PC-3 (cell line): ENCODE data around the gene PIR. TPM values are rescaled to one million over a fixed set of nuclear protein-coding genes. Genes with fewer than 3 reads are reported as not detected.

Source experiments
- ATAC-seq: fragments of 200-7000 bp; cut with Tn5 transposase; 2 replicates; pipeline ENCODE4 v1.9.1; 2020; ENCODE audit warnings: mild to moderate bottlenecking, moderate library complexity
- BruUV-seq: library from RNA; stranded (reverse); fragments of 400-500 nt; replicated peaks from 2 replicates; lab custom pipeline; 2021; lab: Mats Ljungman, UMichigan
- CTCF ChIA-PET: fragments of 300-600 bp; sonication (Branson Sonifier 250); formaldehyde crosslinking; loops from one replicate; lab custom pipeline; 2022; ENCODE audit warnings: antibody characterized with exemption; lab: Charles Lee
- POLR2A ChIA-PET: fragments of 300-600 bp; sonication (Branson Sonifier 250); formaldehyde crosslinking; loops from one replicate; lab custom pipeline; 2022; ENCODE audit warnings: antibody characterized with exemption; ENCODE audit not compliant: unreplicated experiment; lab: Charles Lee
- DNase-seq: peaks from one replicate; pipeline ENCODE4 v3.0.0-alpha.2; 2015
- H2AFZ ChIP-seq: fragments of 300-600 bp; sonication (generic); 2 replicates; pipeline ENCODE4 v1.6.0; 2016; ENCODE audit warnings: antibody characterized with exemption, low read length
- H3F3A ChIP-seq: fragments of 300-600 bp; sonication (generic); one replicate; pipeline ENCODE4 v1.6.0; 2017; ENCODE audit warnings: antibody characterized with exemption, low read length, control low read depth, mild to moderate bottlenecking; ENCODE audit not compliant: unreplicated experiment
- H3K27ac ChIP-seq: fragments of 300-600 bp; sonication (generic); 2 replicates; pipeline ENCODE4 v1.5.1; 2016; ENCODE audit warnings: mild to moderate bottlenecking, low read length
- H3K27me3 ChIP-seq: fragments of 300-600 bp; sonication (generic); 2 replicates; pipeline ENCODE4 v1.6.1; 2016; ENCODE audit warnings: low read length, mixed read lengths
- H3K36me3 ChIP-seq: fragments of 300-600 bp; sonication (generic); 2 replicates; pipeline ENCODE4 v1.6.1; 2016; ENCODE audit warnings: low read depth, mixed run types, low read length, mixed read lengths
- H3K4me1 ChIP-seq: fragments of 300-600 bp; sonication (generic); 2 replicates; pipeline ENCODE4 v1.5.1; 2016; ENCODE audit warnings: low read length; ENCODE audit not compliant: insufficient read depth
- H3K4me2 ChIP-seq: fragments of 300-600 bp; sonication (generic); 2 replicates; pipeline ENCODE4 v1.6.0; 2016; ENCODE audit warnings: low read length
- H3K4me3 ChIP-seq: fragments of 300-600 bp; sonication (generic); 2 replicates; pipeline ENCODE4 v1.5.1; 2016; ENCODE audit warnings: mild to moderate bottlenecking, low read length, mixed read lengths
- H3K79me2 ChIP-seq: fragments of 300-600 bp; sonication (generic); 2 replicates; pipeline ENCODE4 v1.6.1; 2017; ENCODE audit warnings: low read length, mixed read lengths
- H3K9ac ChIP-seq: fragments of 300-600 bp; sonication (generic); 2 replicates; pipeline ENCODE4 v1.6.0; 2016; ENCODE audit warnings: mild to moderate bottlenecking, low read length
- H3K9me2 ChIP-seq: fragments of 300-600 bp; sonication (generic); replicated peaks from 2 replicates; pipeline ENCODE4 v1.6.1; 2016; ENCODE audit warnings: mixed run types, low read length, mixed read lengths
- H3K9me3 ChIP-seq: fragments of 300-600 bp; sonication (generic); 2 replicates; pipeline ENCODE4 v1.6.1; 2016; ENCODE audit warnings: low read length, mixed read lengths
- H4K20me1 ChIP-seq: fragments of 300-600 bp; sonication (generic); 2 replicates; pipeline ENCODE4 v1.6.1; 2016; ENCODE audit warnings: low read length, mixed read lengths
- CTCF ChIP-seq: fragments of 300-600 bp; sonication (generic); conservative IDR thresholded peaks from 2 replicates; pipeline ENCODE4 v1.5.1; 2017; ENCODE audit warnings: antibody characterized with exemption, low read depth, mild to moderate bottlenecking, low read length
- EZH2 ChIP-seq: fragments of 300-600 bp; sonication (generic); IDR thresholded peaks from one replicate; pipeline ENCODE4 v1.6.1; 2017; ENCODE audit warnings: antibody characterized with exemption, mild to moderate bottlenecking, low read length; ENCODE audit not compliant: unreplicated experiment
- EZH2phosphoT487 ChIP-seq: fragments of 300-600 bp; sonication (generic); IDR thresholded peaks from 2 replicates; pipeline ENCODE4 v1.6.1; 2018; ENCODE audit warnings: mild to moderate bottlenecking, antibody characterized with exemption, low read length, borderline replicate concordance
- intact Hi-C: fragments of 100-400 bp; cut with micrococcal nuclease; formaldehyde crosslinking; loops from 2 replicates; pipeline ENCODE4 v1.9.0; 2023
- total RNA-seq: library from RNA; depleted of rRNA; stranded (reverse); fragments of >200 nt; gene quantifications from 2 replicates; pipeline ENCODE4 v1.2.3, GENCODE V29; 2014

Gene PIR
- total RNA-seq, 1 experiment from 2014 or later = 50.8 TPM

GRCh38 chrX:15401378-15401777 lies 91.8 kb downstream of the PIR start:
- no peaks in the 10 kb centered on the region for H3K9me2 ChIP-seq
- H3K9ac ChIP-seq = no peak overlapping the region
- no peak overlapping the region for H3K27ac ChIP-seq
- no peaks in the 10 kb centered on the region for H3K9me3 ChIP-seq
- H3K36me3 ChIP-seq = no peaks in the 10 kb centered on the region
- no peak overlapping the region for H3K4me2 ChIP-seq
- H3K27me3 ChIP-seq = no peaks in the 10 kb centered on the region
- BruUV-seq = no TSS peak
- no peaks in the 10 kb centered on the region for H3K79me2 ChIP-seq
- ATAC-seq (no peak), DNase-seq (no peak)
- H4K20me1 ChIP-seq = no peaks in the 10 kb centered on the region
- H3K4me3 ChIP-seq = no peak overlapping the region
- ChIA-PET POLR2A (no interaction called here), CTCF (no interaction called here)
- no peaks in the 10 kb centered on the region for H3K4me1 ChIP-seq
- H3F3A ChIP-seq = no peaks in the 10 kb centered on the region
- intact Hi-C loops = no loop called here
- H2AFZ ChIP-seq = no peak overlapping the region
- TF ChIP-seq EZH2 (no peak), EZH2phosphoT487 (no peak), CTCF (no peak)

GRCh38 chrX:15399962-15400391 lies 93.2 kb downstream of the PIR start:
- TF ChIP-seq EZH2phosphoT487 (no peak), EZH2 (no peak), CTCF (no peak)
- no peaks in the 10 kb centered on the region for H3K9me2 ChIP-seq
- ChIA-PET CTCF (no interaction called here), POLR2A (no interaction called here)
- H3K27ac ChIP-seq = no peak overlapping the region
- no peak for DNase-seq
- ATAC-seq = no peak
- no TSS peak for BruUV-seq
- no peaks in the 10 kb centered on the region for H3F3A ChIP-seq
- H3K9me3 ChIP-seq = no peaks in the 10 kb centered on the region
- no peak overlapping the region for H3K9ac ChIP-seq
- no peaks in the 10 kb centered on the region for H3K79me2 ChIP-seq
- H4K20me1 ChIP-seq = no peaks in the 10 kb centered on the region
- no peak overlapping the region for H3K4me2 ChIP-seq
- no peaks in the 10 kb centered on the region for H3K27me3 ChIP-seq
- no peaks in the 10 kb centered on the region for H3K4me1 ChIP-seq
- intact Hi-C loops = no loop called here
- H3K4me3 ChIP-seq = no peak overlapping the region
- no peaks in the 10 kb centered on the region for H3K36me3 ChIP-seq
- no peak overlapping the region for H2AFZ ChIP-seq

- ATAC-seq (no peak), DNase-seq (no peak)
- no TSS peak for BruUV-seq
- Histone ChIP-seq H3K4me3 (no peak overlapping the region), H3K79me2 (no peaks in the 10 kb centered on the region), H3K9me2 (no peaks in the 10 kb centered on the region), H4K20me1 (no peaks in the 10 kb centered on the region), H3K9me3 (no peaks in the 10 kb centered on the region), H2AFZ (no peak overlapping the region), H3K4me2 (no peak overlapping the region), H3K36me3 (no peaks in the 10 kb centered on the region), H3K27ac (no peak overlapping the region), H3K9ac (no peak overlapping the region), H3K4me1 (no peaks in the 10 kb centered on the region), H3K27me3 (no peaks in the 10 kb centered on the region), H3F3A (no peaks in the 10 kb centered on the region)
- TF ChIP-seq EZH2phosphoT487 (no peak), EZH2 (no peak), CTCF (no peak)
- POLR2A ChIA-PET = no interaction called here
- intact Hi-C loops = no loop called here
- CTCF ChIA-PET = no interaction called here
These were observed 94.3 kb downstream of the PIR start for GRCh38 chrX:15398874-15399273.
